Gastroesophageal sphincter (tissue), 3 donors: Measurements from ENCODE around the gene SFTPB.

ENCODE experiments used
- EP300 ChIP-seq: sonication (generic); formaldehyde crosslinking; IDR thresholded peaks from one replicate; pipeline ENCODE4 v1.6.1; 2017; ENCODE audit warnings: antibody characterized with exemption, mild to moderate bottlenecking
- POLR2A ChIP-seq, 2 donors: fragments of 450-650 bp; IDR thresholded peaks; one replicate each; pipeline ENCODE4 v1.6.1; 2017; ENCODE audit warnings: antibody characterized with exemption in 2 of 2, mild to moderate bottlenecking in 2 of 2, moderate library complexity in 1 of 2
- POLR2AphosphoS5 ChIP-seq: sonication (generic); formaldehyde crosslinking; IDR thresholded peaks from one replicate; pipeline ENCODE4 v1.6.1; 2017; ENCODE audit warnings: antibody characterized with exemption
- TF ChIP-seq, protein P1 (sequence below), 4 experiments: fragments of 200-600 bp in 2 of 4; fragments of 450-650 bp in 2 of 4; sonication (generic) in 1 of 4; IDR thresholded peaks; one replicate each; pipeline ENCODE4 v1.5.1; 2017 to 2019; ENCODE audit warnings: antibody characterized with exemption in 4 of 4, mild to moderate bottlenecking in 2 of 4, moderate library complexity in 2 of 4

DNA sequence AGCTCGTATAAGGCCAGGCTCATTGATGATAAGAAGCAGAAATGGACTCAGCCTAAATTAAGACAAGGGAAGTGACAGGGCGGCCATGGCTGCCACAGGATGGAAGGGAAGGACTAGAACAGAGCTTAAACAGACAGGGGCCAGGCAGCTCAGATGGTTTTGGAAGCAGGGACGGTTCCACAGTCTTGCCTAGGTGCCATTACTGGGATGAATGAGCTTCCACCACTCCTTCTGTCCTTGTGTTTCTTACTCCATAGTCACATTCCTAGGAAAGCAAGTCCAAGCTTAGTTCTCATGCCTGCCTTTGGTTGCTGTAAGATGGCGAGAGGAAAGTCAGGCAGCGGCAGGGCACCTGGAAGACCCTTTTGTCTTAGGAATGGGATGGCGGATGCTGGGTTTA lies 38.1 kb upstream of the SFTPB start:
- TF ChIP-seq, protein P1, sequence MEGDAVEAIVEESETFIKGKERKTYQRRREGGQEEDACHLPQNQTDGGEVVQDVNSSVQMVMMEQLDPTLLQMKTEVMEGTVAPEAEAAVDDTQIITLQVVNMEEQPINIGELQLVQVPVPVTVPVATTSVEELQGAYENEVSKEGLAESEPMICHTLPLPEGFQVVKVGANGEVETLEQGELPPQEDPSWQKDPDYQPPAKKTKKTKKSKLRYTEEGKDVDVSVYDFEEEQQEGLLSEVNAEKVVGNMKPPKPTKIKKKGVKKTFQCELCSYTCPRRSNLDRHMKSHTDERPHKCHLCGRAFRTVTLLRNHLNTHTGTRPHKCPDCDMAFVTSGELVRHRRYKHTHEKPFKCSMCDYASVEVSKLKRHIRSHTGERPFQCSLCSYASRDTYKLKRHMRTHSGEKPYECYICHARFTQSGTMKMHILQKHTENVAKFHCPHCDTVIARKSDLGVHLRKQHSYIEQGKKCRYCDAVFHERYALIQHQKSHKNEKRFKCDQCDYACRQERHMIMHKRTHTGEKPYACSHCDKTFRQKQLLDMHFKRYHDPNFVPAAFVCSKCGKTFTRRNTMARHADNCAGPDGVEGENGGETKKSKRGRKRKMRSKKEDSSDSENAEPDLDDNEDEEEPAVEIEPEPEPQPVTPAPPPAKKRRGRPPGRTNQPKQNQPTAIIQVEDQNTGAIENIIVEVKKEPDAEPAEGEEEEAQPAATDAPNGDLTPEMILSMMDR (IDR thresholded peaks at IDR 0.05) = no peak
- TF ChIP-seq POLR2AphosphoS5 (no peak), EP300 (no peak), POLR2A (IDR thresholded peaks at IDR 0.05) (no peak)
